Neuronal stem cell (in vitro differentiated cells): Measurements from ENCODE around the gene LTBP2.
A peak's percentile ranks its signal among the peaks of the same experiment; 100 is the strongest.

Experiments
- DNase-seq: peaks from one replicate; pipeline ENCODE4 v3.0.0-alpha.2; 2013; ENCODE audit warnings: low spot score
- H2AFZ ChIP-seq: one replicate; pipeline ENCODE4 v1.6.1; 2013; ENCODE audit warnings: mild to moderate bottlenecking, low read length, inconsistent platforms
- H2AK5ac ChIP-seq: 2 replicates; pipeline ENCODE4 v1.6.1; 2013; ENCODE audit warnings: low read depth, mild to moderate bottlenecking, inconsistent platforms, low read length, moderate library complexity, mixed read lengths
- H2BK120ac ChIP-seq: 2 replicates; pipeline ENCODE4 v1.6.1; 2013; ENCODE audit warnings: low read depth, mild to moderate bottlenecking, inconsistent platforms, low read length, moderate library complexity, mixed read lengths
- H2BK12ac ChIP-seq: one replicate; pipeline ENCODE4 v1.6.1; 2013; ENCODE audit warnings: low read length, inconsistent platforms
- H2BK15ac ChIP-seq: 2 replicates; pipeline ENCODE4 v1.6.1; 2013; ENCODE audit warnings: mild to moderate bottlenecking, low read length, inconsistent platforms, mixed read lengths
- H2BK5ac ChIP-seq: one replicate; pipeline ENCODE4 v1.6.1; 2013; ENCODE audit warnings: inconsistent platforms, mild to moderate bottlenecking, low read length, moderate library complexity
- H3K14ac ChIP-seq: one replicate; pipeline ENCODE4 v1.6.1; 2013; ENCODE audit warnings: low read length, inconsistent platforms
- H3K18ac ChIP-seq: 2 replicates; pipeline ENCODE4 v1.6.1; 2013; ENCODE audit warnings: low read length, inconsistent platforms
- H3K23ac ChIP-seq: 2 replicates; pipeline ENCODE4 v1.6.1; 2013; ENCODE audit warnings: low read depth, mild to moderate bottlenecking, mixed read lengths, low read length, inconsistent platforms; ENCODE audit not compliant: poor library complexity
- H3K27ac ChIP-seq: replicated peaks from 3 replicates; pipeline ENCODE4 v1.5.1; 2013; ENCODE audit warnings: low read length, inconsistent platforms
- H3K27me3 ChIP-seq, 3 experiments: 2 replicates each; pipeline ENCODE4 v1.6.1; 2013; ENCODE audit warnings: low read length in 3 of 3, mild to moderate bottlenecking in 2 of 3, inconsistent platforms in 1 of 3, low read depth in 1 of 3, mixed read lengths in 1 of 3, moderate library complexity in 1 of 3; ENCODE audit not compliant: control insufficient read depth in 3 of 3, insufficient read depth in 3 of 3
- H3K36me3 ChIP-seq, 2 donors: replicated peaks in 1 of 2; 2 replicates each; pipeline ENCODE4 v1.6.1; 2013; ENCODE audit warnings: low read length in 2 of 2; ENCODE audit not compliant: control insufficient read depth in 2 of 2, insufficient read depth in 2 of 2
- H3K4ac ChIP-seq: 2 replicates; pipeline ENCODE4 v1.6.1; 2013; ENCODE audit warnings: inconsistent platforms, mild to moderate bottlenecking, low read length, moderate library complexity
- H3K4me1 ChIP-seq, 2 donors: 1 replicate in 1 of 2; 2 replicates in 1 of 2; pipeline ENCODE4 v1.6.1; 2013; ENCODE audit warnings: low read length in 2 of 2, low read depth in 1 of 2; ENCODE audit not compliant: control insufficient read depth in 2 of 2, insufficient read depth in 1 of 2
- H3K4me2 ChIP-seq: one replicate; pipeline ENCODE4 v1.6.1; 2013; ENCODE audit warnings: mild to moderate bottlenecking, low read length, inconsistent platforms; ENCODE audit not compliant: insufficient read depth, poor library complexity, severe bottlenecking
- H3K4me3 ChIP-seq, 2 donors: 2 replicates each; pipeline ENCODE4 v1.5.1; 2013; ENCODE audit warnings: low read length in 2 of 2, mild to moderate bottlenecking in 2 of 2, inconsistent platforms in 1 of 2, moderate library complexity in 1 of 2
- H3K79me1 ChIP-seq: one replicate; pipeline ENCODE4 v1.6.1; 2013; ENCODE audit warnings: low read depth, mild to moderate bottlenecking, inconsistent platforms, low read length, moderate library complexity
- H3K9ac ChIP-seq: one replicate; pipeline ENCODE4 v1.6.1; 2013; ENCODE audit warnings: mild to moderate bottlenecking, low read depth, low read length, inconsistent platforms; ENCODE audit not compliant: poor library complexity
- H3K9me3 ChIP-seq, 2 donors: replicated peaks in 1 of 2; 2 replicates each; pipeline versions ENCODE3 to v1.6.1; 2013; ENCODE audit warnings: low read length in 2 of 2, mild to moderate bottlenecking in 2 of 2, inconsistent platforms in 1 of 2, low read depth in 1 of 2, mixed read lengths in 1 of 2, moderate library complexity in 1 of 2; ENCODE audit not compliant: control insufficient read depth in 2 of 2, insufficient read depth in 1 of 2
- H4K8ac ChIP-seq: one replicate; pipeline ENCODE4 v1.6.1; 2013; ENCODE audit warnings: low read depth, mild to moderate bottlenecking, inconsistent platforms, low read length, moderate library complexity
- H4K91ac ChIP-seq: one replicate; pipeline ENCODE4 v1.6.1; 2013; ENCODE audit warnings: low read length, low read depth, mild to moderate bottlenecking, inconsistent platforms; ENCODE audit not compliant: poor library complexity
- WGBS, 2 donors: extraction: QIAGEN DNeasy Blood & Tissue Kit; methylation state at CpG; one replicate each; pipeline ENCODE4 v1.1.7; 2013; ENCODE audit warnings: missing lambda C conversion rate in 2 of 2, mixed read lengths in 1 of 2; ENCODE audit not compliant: insufficient read length in 2 of 2, insufficient replicate concordance in 1 of 2; ENCODE audit errors: extremely low coverage in 2 of 2; 5-methylcytosine and 5-hydroxymethylcytosine counted together

LTBP2 gene

DNA sequence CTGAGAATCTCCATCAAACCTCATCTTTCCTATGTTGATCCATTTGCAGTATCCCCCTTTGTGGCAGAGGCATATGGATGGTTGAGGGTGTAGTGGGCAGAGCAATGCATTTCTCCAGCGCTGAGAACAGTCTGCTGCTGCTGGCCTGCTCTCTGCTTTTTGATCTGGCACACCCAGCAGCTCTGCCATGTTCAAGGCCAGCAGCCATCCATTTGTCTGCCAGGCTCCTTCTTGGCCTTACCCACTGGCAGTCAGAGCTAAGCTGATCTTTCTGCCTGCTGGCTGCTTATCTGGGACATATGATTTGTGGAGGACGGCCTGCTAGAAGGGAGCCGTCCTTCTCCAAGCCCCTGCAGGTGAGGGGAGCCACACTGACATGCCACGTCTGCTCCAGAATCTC lies 135.9 kb downstream of the LTBP2 start:
- Histone ChIP-seq H3K9me3 (peaks cover 0 to 2% of the 10 kb centered on the region in 2 donors), H2BK15ac (peak overlapping the region; percentile 11), H2AK5ac (no peak overlapping the region), H2AFZ (no peak overlapping the region), H3K27ac (no peak overlapping the region), H2BK12ac (no peak overlapping the region), H3K14ac (no peak overlapping the region), H3K4me1 (peaks cover 9 to 17% of the 10 kb centered on the region in 2 donors), H2BK5ac (no peak overlapping the region), H4K91ac (no peak overlapping the region), H3K4me3 (no peak overlapping the region), H3K36me3 (peaks cover 23 to 38% of the 10 kb centered on the region in 2 donors), H3K4ac (no peak overlapping the region), H2BK120ac (no peak overlapping the region), H4K8ac (no peak overlapping the region), H3K18ac (no peak overlapping the region), H3K23ac (peak overlapping the region; percentile 17), H3K27me3 (no peaks in the 10 kb centered on the region), H3K4me2 (no peak overlapping the region), H3K9ac (no peak overlapping the region), H3K79me1 (no peaks in the 10 kb centered on the region)
- DNase-seq = no peak
- WGBS, 2 donors = no CpG with 5 or more reads among the region's 4 CpGs

DNA sequence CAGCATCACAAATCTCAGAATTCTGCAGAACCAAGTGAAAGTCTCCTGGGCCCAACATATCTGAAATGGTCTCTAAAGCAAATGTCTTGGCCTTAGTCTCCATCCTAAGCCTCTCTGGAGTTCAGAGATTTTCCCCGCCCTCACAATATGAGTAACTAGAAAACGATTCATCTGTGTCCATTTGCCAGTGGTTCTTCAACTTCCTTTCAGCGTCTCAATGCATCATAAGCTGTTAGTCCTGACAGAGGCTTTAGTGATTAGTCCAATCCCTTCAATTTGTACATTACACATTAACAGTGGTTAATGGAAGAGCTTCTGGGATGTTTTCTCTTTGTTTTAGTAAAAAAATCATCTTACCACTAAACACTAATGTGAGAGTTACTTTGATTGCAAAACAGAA lies 136.4 kb downstream of the LTBP2 start:
- Histone ChIP-seq H4K8ac (no peak overlapping the region), H3K9ac (no peak overlapping the region), H2BK5ac (no peak overlapping the region), H2BK120ac (no peak overlapping the region), H3K4me2 (no peak overlapping the region), H3K27me3 (no peaks in the 10 kb centered on the region), H3K23ac (no peak overlapping the region), H3K4me1 (peaks cover 9 to 17% of the 10 kb centered on the region in 2 donors), H4K91ac (no peak overlapping the region), H2BK15ac (no peak overlapping the region), H3K36me3 (peaks cover 20 to 33% of the 10 kb centered on the region in 2 donors), H3K27ac (no peak overlapping the region), H3K18ac (no peak overlapping the region), H3K14ac (no peak overlapping the region), H2BK12ac (no peak overlapping the region), H3K9me3 (peaks cover 0 to 2% of the 10 kb centered on the region in 2 donors), H3K4ac (no peak overlapping the region), H2AFZ (no peak overlapping the region), H3K79me1 (no peaks in the 10 kb centered on the region), H3K4me3 (no peak overlapping the region), H2AK5ac (no peak overlapping the region)
- no CpG with 5 or more reads among the region's 3 CpGs for WGBS, 2 donors
- no peak for DNase-seq

DNA sequence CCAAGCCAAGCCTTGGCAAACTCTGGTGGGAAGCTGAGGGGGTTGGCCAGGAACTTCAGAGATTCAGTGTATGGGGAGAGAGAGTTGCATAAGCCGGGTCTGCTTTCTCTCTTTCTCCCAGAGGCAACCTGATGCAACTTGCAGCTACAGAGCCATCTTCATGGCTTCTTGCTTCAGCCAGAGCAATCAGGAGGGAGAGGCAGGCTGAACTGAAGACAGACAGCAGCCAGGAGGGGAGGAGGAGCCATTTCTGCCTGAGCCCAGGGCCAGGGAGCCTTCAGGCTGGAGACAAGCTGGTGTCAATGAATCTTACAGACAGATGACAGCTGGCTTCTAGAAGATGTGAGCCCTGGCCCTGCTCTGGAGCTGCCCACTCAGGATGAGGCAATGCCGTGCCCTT lies 137.7 kb downstream of the LTBP2 start:
- peaks cover 17 to 23% of the 10 kb centered on the region in 2 donors for H3K36me3 ChIP-seq
- no peak overlapping the region for H2BK5ac ChIP-seq
- H3K27me3 ChIP-seq = no peaks in the 10 kb centered on the region
- H2BK15ac ChIP-seq = no peak overlapping the region
- H3K27ac ChIP-seq = no peak overlapping the region
- no peak overlapping the region for H4K8ac ChIP-seq
- no peak overlapping the region for H3K14ac ChIP-seq
- H2AFZ ChIP-seq = no peak overlapping the region
- H3K9me3 ChIP-seq = peaks cover 0 to 2% of the 10 kb centered on the region in 2 donors
- no peak overlapping the region for H3K4me2 ChIP-seq
- no peaks in the 10 kb centered on the region for H3K79me1 ChIP-seq
- H3K4me3 ChIP-seq = no peak overlapping the region
- no CpG with 5 or more reads among the region's 2 CpGs for WGBS, 2 donors
- no peak overlapping the region for H2AK5ac ChIP-seq
- no peak overlapping the region for H3K4ac ChIP-seq
- no peak overlapping the region for H4K91ac ChIP-seq
- DNase-seq = no peak
- H3K23ac ChIP-seq = no peak overlapping the region
- H2BK12ac ChIP-seq = peak overlapping the region; percentile 19
- peaks cover 9 to 26% of the 10 kb centered on the region in 2 donors for H3K4me1 ChIP-seq
- H3K9ac ChIP-seq = no peak overlapping the region
- H3K18ac ChIP-seq = peak overlapping the region; percentile 54
- no peak overlapping the region for H2BK120ac ChIP-seq

DNA sequence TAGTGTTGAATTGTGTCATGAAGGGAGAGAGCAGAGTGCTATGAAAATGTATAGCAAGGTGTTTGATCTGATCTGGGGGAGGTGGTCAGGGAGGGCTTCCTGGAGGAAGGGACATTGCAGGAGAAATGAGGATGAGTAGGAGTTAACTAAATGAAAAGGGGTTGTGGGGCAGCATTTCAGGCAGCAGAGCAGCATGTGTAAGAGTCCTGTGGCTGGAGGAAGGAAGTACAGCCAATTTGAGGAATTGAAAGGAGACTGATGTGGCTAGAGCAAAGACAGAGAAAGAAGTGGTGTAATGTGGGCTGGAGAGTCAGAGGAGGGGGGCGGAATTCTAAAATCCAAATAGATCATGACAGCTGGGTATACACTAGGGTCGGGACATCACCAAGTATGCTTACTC lies 139.4 kb downstream of the LTBP2 start:
- Histone ChIP-seq H3K79me1 (no peaks in the 10 kb centered on the region), H4K91ac (no peak overlapping the region), H2AFZ (no peak overlapping the region), H3K23ac (no peak overlapping the region), H3K14ac (no peak overlapping the region), H3K9me3 (peaks cover 0 to 2% of the 10 kb centered on the region in 2 donors), H3K4me3 (no peak overlapping the region), H3K27ac (no peak overlapping the region), H2AK5ac (no peak overlapping the region), H3K27me3 (no peaks in the 10 kb centered on the region), H4K8ac (no peak overlapping the region), H3K4me1 (peaks cover 9 to 17% of the 10 kb centered on the region in 2 donors), H2BK120ac (no peak overlapping the region), H2BK12ac (no peak overlapping the region), H3K4me2 (no peak overlapping the region), H3K36me3 (peaks cover 16 to 17% of the 10 kb centered on the region in 2 donors), H2BK15ac (no peak overlapping the region), H2BK5ac (no peak overlapping the region), H3K18ac (no peak overlapping the region), H3K4ac (no peak overlapping the region), H3K9ac (no peak overlapping the region)
- no CpG with 5 or more reads among the region's 2 CpGs for WGBS, 2 donors
- DNase-seq = no peak
